ENCODE measurements around the gene CTNNBL1. TPM values are rescaled to one million over a fixed set of nuclear protein-coding genes. Genes with fewer than 3 reads are reported as not detected.

CTNNBL1 gene
- total RNA-seq, 1 donor from 2014 or later, result 67.0 TPM

GRCh38 chr20:37758332-37758731, 64.5 kb downstream of the CTNNBL1 start:
- H3K36me3 ChIP-seq (ENCODE audit: insufficient read depth, low read length), result peaks cover 4% of the 10 kb centered on the region
- no peak overlapping the region for H3K9ac ChIP-seq (ENCODE audit: low read length)
- H3K4me2 ChIP-seq (ENCODE audit: low read length), result no peak overlapping the region
- Mint-ChIP-seq H3K27ac (ENCODE audit: unreplicated experiment) (no peak overlapping the region), H3K27me3 (ENCODE audit: low read depth, unreplicated experiment) (no peaks in the 10 kb centered on the region), H3K36me3 (ENCODE audit: low read depth, unreplicated experiment) (peaks cover 4% of the 10 kb centered on the region), H3K4me1 (ENCODE audit: low read depth, unreplicated experiment) (peaks cover 9% of the 10 kb centered on the region), H3K4me3 (ENCODE audit: unreplicated experiment) (no peak overlapping the region), H3K9me3 (ENCODE audit: unreplicated experiment) (no peaks in the 10 kb centered on the region)
- no peaks in the 10 kb centered on the region for H3K27me3 ChIP-seq (ENCODE audit: insufficient read depth, low read length)
- FAIRE-seq, result no peak
- H3K79me2 ChIP-seq (ENCODE audit: insufficient read depth, low read length), result no peaks in the 10 kb centered on the region
- H3K27ac ChIP-seq (ENCODE audit: low read depth, low read length), result no peak overlapping the region
- peaks cover 17% of the 10 kb centered on the region for H4K20me1 ChIP-seq (ENCODE audit: insufficient read depth, low read length)
- no peaks in the 10 kb centered on the region for H3K9me3 ChIP-seq (ENCODE audit: insufficient read depth, low read depth, low read length)
- no peak for TF ChIP-seq EZH2 (IDR thresholded peaks at IDR 0.05; ENCODE audit: insufficient read depth, low read length)
- peak; percentile 6 for TF ChIP-seq CTCF (IDR thresholded peaks at IDR 0.05; ENCODE audit: insufficient read depth, low read depth, low read length)
- no peak overlapping the region for H3K4me3 ChIP-seq (ENCODE audit: insufficient read depth, low read depth, low read length)
- H3K4me1 ChIP-seq (ENCODE audit: insufficient read depth, low read length), result no peaks in the 10 kb centered on the region
- H2AFZ ChIP-seq (ENCODE audit: low read depth, low read length), result no peak overlapping the region
- no peak for DNase-seq (ENCODE audit: low read depth)

DNA sequence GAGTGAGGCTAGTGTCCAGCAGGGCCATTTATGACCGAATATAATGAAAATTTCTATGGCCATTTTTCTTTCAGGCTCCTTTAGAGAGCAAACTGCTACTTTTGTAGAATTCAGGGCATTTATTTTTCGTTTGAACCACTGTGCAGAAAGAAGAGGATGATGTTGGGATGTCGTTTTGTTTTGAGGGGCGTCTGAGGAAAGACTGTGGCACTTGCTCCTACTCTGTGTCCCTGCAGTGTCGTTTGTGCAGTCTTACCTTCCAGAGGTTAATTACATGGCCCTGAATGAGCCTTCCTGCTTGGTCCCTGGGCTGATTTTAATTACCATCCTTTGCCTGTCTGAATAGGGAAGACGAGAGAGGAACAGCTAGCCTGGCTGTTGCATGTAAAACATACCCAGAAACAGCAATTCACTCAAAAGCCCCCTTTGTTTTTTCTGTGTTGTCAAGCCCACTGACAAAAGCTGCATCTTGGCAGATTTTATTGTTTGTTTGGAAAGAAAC, 65.3 kb downstream of the CTNNBL1 start:
- Mint-ChIP-seq H3K27me3 (ENCODE audit: low read depth, unreplicated experiment) (no peaks in the 10 kb centered on the region), H3K9me3 (ENCODE audit: unreplicated experiment) (no peaks in the 10 kb centered on the region), H3K36me3 (ENCODE audit: low read depth, unreplicated experiment) (peaks cover 4% of the 10 kb centered on the region), H3K4me3 (ENCODE audit: unreplicated experiment) (no peak overlapping the region), H3K4me1 (ENCODE audit: low read depth, unreplicated experiment) (peaks cover 9% of the 10 kb centered on the region), H3K27ac (ENCODE audit: unreplicated experiment) (no peak overlapping the region)
- FAIRE-seq (no peak), DNase-seq (ENCODE audit: low read depth) (no peak)
- no peak for TF ChIP-seq CTCF (IDR thresholded peaks at IDR 0.05; ENCODE audit: insufficient read depth, low read depth, low read length)
- no peak for TF ChIP-seq EZH2 (IDR thresholded peaks at IDR 0.05; ENCODE audit: insufficient read depth, low read length)
- Histone ChIP-seq H3K4me1 (ENCODE audit: insufficient read depth, low read length) (no peaks in the 10 kb centered on the region), H2AFZ (ENCODE audit: low read depth, low read length) (no peak overlapping the region), H3K9ac (ENCODE audit: low read length) (no peak overlapping the region), H3K27ac (ENCODE audit: low read depth, low read length) (no peak overlapping the region), H3K79me2 (ENCODE audit: insufficient read depth, low read length) (no peaks in the 10 kb centered on the region), H3K9me3 (ENCODE audit: insufficient read depth, low read depth, low read length) (no peaks in the 10 kb centered on the region), H3K4me2 (ENCODE audit: low read length) (no peak overlapping the region), H3K36me3 (ENCODE audit: insufficient read depth, low read length) (peaks cover 4% of the 10 kb centered on the region), H3K4me3 (ENCODE audit: insufficient read depth, low read depth, low read length) (no peak overlapping the region), H4K20me1 (ENCODE audit: insufficient read depth, low read length) (peaks cover 17% of the 10 kb centered on the region), H3K27me3 (ENCODE audit: insufficient read depth, low read length) (no peaks in the 10 kb centered on the region)

DNA sequence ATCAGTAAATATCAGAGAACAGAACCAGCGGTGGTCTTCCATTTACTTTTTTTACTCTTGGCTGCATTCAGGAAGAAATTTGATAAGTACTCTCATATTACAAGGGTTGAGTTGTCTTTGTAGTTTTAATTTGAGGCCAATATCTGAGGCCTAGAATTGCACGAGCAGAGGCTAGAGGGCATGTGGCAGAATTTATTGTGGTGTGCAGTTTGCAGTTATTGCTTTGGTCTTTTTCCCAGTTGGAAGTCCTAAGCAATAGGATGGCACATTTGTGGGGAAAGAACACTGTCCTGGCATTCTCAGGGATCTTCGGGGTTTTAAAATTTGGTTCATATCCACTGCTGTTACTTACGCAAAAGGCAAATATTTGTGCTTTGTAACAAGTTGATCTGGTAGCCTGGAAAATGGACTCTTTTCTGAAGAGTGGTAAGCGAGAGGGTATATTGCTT, 66.0 kb downstream of the CTNNBL1 start:
- Histone ChIP-seq H3K79me2 (ENCODE audit: insufficient read depth, low read length) (no peaks in the 10 kb centered on the region), H2AFZ (ENCODE audit: low read depth, low read length) (no peak overlapping the region)
- H3K27ac Mint-ChIP-seq (ENCODE audit: unreplicated experiment), result no peak overlapping the region

More for the DNA sequence above, 66.0 kb downstream of the CTNNBL1 start:
- no peak overlapping the region for H3K4me3 Mint-ChIP-seq (ENCODE audit: unreplicated experiment)
- H3K27me3 Mint-ChIP-seq (ENCODE audit: low read depth, unreplicated experiment), result no peaks in the 10 kb centered on the region
- Histone ChIP-seq H3K4me2 (ENCODE audit: low read length) (no peak overlapping the region), H3K4me1 (ENCODE audit: insufficient read depth, low read length) (no peaks in the 10 kb centered on the region), H3K27ac (ENCODE audit: low read depth, low read length) (no peak overlapping the region), H3K27me3 (ENCODE audit: insufficient read depth, low read length) (no peaks in the 10 kb centered on the region), H3K9ac (ENCODE audit: low read length) (no peak overlapping the region), H3K36me3 (ENCODE audit: insufficient read depth, low read length) (peaks cover 4% of the 10 kb centered on the region), H3K4me3 (ENCODE audit: insufficient read depth, low read depth, low read length) (no peak overlapping the region), H3K9me3 (ENCODE audit: insufficient read depth, low read depth, low read length) (no peaks in the 10 kb centered on the region), H4K20me1 (ENCODE audit: insufficient read depth, low read length) (peaks cover 17% of the 10 kb centered on the region)
- TF ChIP-seq EZH2 (IDR thresholded peaks at IDR 0.05; ENCODE audit: insufficient read depth, low read length) (no peak), CTCF (IDR thresholded peaks at IDR 0.05; ENCODE audit: insufficient read depth, low read depth, low read length) (no peak)
- no peak for DNase-seq (ENCODE audit: low read depth)
- peaks cover 4% of the 10 kb centered on the region for H3K36me3 Mint-ChIP-seq (ENCODE audit: low read depth, unreplicated experiment)
- no peaks in the 10 kb centered on the region for H3K9me3 Mint-ChIP-seq (ENCODE audit: unreplicated experiment)
- peaks cover 11% of the 10 kb centered on the region for H3K4me1 Mint-ChIP-seq (ENCODE audit: low read depth, unreplicated experiment)
- FAIRE-seq, result no peak
